Mesendoderm (in vitro differentiated cells): ENCODE measurements around the gene DLG2.
"Not testable (repeated sequence)": the region's sequence is repeated elsewhere in the genome, so short reads cannot be mapped to it uniquely, and the experiment has no call there.

ENCODE experiments used
- DNase-seq: peaks from one replicate; pipeline ENCODE4 v3.0.0; 2013
- H2AK5ac ChIP-seq: 2 replicates; pipeline ENCODE4 v1.6.1; 2013; ENCODE audit warnings: low read length, inconsistent platforms
- H2BK120ac ChIP-seq: 2 replicates; pipeline ENCODE4 v1.6.1; 2013; ENCODE audit warnings: low read depth, mild to moderate bottlenecking, low read length, moderate library complexity, mixed read lengths
- H2BK15ac ChIP-seq: replicated peaks from 2 replicates; pipeline ENCODE4 v1.6.1; 2013; ENCODE audit warnings: low read depth, mild to moderate bottlenecking, moderate library complexity
- H2BK5ac ChIP-seq: 2 replicates; pipeline ENCODE4 v1.6.1; 2013; ENCODE audit warnings: low read length, inconsistent platforms
- H3K18ac ChIP-seq: 2 replicates; pipeline ENCODE4 v1.6.1; 2013; ENCODE audit warnings: mild to moderate bottlenecking, low read length, mixed read lengths
- H3K23ac ChIP-seq: one replicate; pipeline ENCODE4 v1.6.1; 2013; ENCODE audit warnings: low read length
- H3K27ac ChIP-seq: 2 replicates; pipeline ENCODE4 v1.5.1; 2013; ENCODE audit warnings: low read depth, mild to moderate bottlenecking, inconsistent platforms, low read length, moderate library complexity
- H3K27me3 ChIP-seq: 2 replicates; pipeline ENCODE4 v1.6.1; 2013; ENCODE audit warnings: low read length, control low read depth, mild to moderate bottlenecking, inconsistent platforms; ENCODE audit not compliant: insufficient read depth, poor library complexity
- H3K36me3 ChIP-seq: 2 replicates; pipeline ENCODE4 v1.6.1; 2013; ENCODE audit warnings: low read length, inconsistent platforms; ENCODE audit not compliant: control insufficient read depth, insufficient read depth
- H3K4ac ChIP-seq: one replicate; pipeline ENCODE4 v1.6.1; 2013; ENCODE audit warnings: low read depth, mild to moderate bottlenecking, low read length, moderate library complexity
- H3K4me1 ChIP-seq: 2 replicates; pipeline ENCODE4 v1.6.1; 2013; ENCODE audit warnings: low read depth, low read length, inconsistent platforms; ENCODE audit not compliant: control insufficient read depth
- H3K4me2 ChIP-seq: 2 replicates; pipeline ENCODE4 v1.6.1; 2013; ENCODE audit warnings: low read length
- H3K4me3 ChIP-seq: 2 replicates; pipeline ENCODE4 v1.5.1; 2013; ENCODE audit warnings: mild to moderate bottlenecking, low read length
- H3K56ac ChIP-seq: one replicate; pipeline ENCODE4 v1.6.1; 2013; ENCODE audit warnings: low read length
- H3K79me1 ChIP-seq: 2 replicates; pipeline ENCODE4 v1.6.1; 2013; ENCODE audit warnings: low read length, inconsistent platforms
- H3K79me2 ChIP-seq: 2 replicates; pipeline ENCODE4 v1.6.1; 2013; ENCODE audit warnings: mild to moderate bottlenecking, low read length; ENCODE audit not compliant: control insufficient read depth, insufficient read depth
- H3K9ac ChIP-seq: 2 replicates; pipeline ENCODE4 v1.6.1; 2013; ENCODE audit warnings: low read length, inconsistent platforms
- H4K5ac ChIP-seq: one replicate; pipeline ENCODE4 v1.6.1; 2013; ENCODE audit warnings: low read length
- H4K8ac ChIP-seq: one replicate; pipeline ENCODE4 v1.6.1; 2013; ENCODE audit warnings: low read depth, mild to moderate bottlenecking, control low read depth, low read length, moderate library complexity
- WGBS: extraction: QIAGEN DNeasy Blood & Tissue Kit; methylation state at CpG from one replicate; pipeline ENCODE4 v1.1.7; 2013; ENCODE audit warnings: low lambda C conversion rate, missing lambda C conversion rate; ENCODE audit not compliant: insufficient coverage; ENCODE audit errors: extremely low coverage; 5-methylcytosine and 5-hydroxymethylcytosine counted together

DLG2 gene

DNA sequence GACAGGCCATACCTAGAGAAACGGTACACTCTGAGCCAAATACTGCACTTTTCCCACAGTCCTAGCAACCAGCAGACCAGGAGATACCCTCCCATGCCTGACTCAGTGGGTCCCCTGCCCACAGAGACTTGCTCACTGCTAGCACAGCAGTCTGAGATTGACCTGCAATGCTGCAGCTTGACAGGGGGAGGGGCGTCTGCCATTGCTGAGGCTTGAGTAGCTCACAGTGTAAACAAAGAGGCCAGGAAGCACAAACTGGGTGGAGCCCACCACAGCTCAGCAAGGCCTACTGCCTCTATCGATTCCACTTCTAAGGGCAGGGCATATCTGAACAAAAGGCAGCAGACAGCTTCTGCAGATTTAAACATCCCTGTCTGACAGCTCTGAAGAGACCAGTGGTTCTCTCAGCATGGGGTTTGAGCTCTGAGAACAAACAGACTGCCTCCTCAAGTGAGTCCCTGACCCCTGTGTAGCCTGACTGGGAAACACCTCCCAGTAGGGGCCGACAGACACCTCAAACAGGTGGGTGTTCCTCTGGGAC lies 231.6 kb downstream of the DLG2 start:
- H3K79me2 ChIP-seq, H2AK5ac ChIP-seq, H3K27ac ChIP-seq, H3K4ac ChIP-seq, H3K79me1 ChIP-seq, H3K18ac ChIP-seq, H3K27me3 ChIP-seq, H3K36me3 ChIP-seq, H4K8ac ChIP-seq, H3K4me2 ChIP-seq, H4K5ac ChIP-seq, H3K4me3 ChIP-seq, H2BK120ac ChIP-seq, H3K4me1 ChIP-seq, H2BK15ac ChIP-seq, H3K9ac ChIP-seq, H3K23ac ChIP-seq, H2BK5ac ChIP-seq: not testable (repeated sequence)
- peak; percentile 66 for DNase-seq
- no CpG with 5 or more reads among the region's 4 CpGs for WGBS
- peak overlapping the region; percentile 10 for H3K56ac ChIP-seq

DNA sequence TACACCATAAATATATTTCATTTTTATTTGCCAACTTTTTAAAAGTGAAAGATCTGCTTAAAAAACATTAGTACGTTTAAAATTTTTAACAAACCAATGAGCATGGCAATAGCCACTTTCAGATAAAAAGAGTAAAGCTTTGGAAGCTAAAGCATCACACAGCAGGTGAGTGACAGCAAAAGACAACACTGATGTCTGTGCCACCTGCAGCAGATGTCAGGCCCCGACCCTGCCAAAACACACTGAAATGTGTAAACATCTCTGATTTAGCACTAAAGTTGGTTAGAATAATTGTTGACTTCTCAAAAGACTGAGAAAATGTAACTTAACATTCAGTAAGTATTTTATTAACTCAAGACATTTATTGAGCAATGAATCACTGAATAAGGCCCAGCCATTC lies 232.9 kb downstream of the DLG2 start:
- WGBS, result no CpG with 5 or more reads among the region's 2 CpGs
- H3K4me1 ChIP-seq, result no peaks in the 10 kb centered on the region

DNA sequence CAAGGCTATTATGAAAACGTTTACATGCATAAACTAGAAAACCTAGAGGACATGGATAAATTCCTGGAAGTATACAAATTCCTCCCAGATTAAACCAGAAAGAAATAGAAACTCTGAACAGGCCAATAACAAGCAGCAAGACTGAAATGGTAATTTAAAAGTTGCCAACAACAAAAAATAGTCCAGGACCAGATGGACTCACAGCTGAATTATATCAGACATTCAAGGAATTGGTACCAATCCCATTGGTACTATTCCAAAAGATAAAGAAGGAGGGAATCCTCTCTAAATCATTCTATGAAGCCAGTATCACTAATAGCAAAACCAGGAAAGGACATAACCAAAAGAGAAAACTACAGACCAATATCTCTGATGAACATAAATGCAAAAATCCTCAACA lies 236.0 kb downstream of the DLG2 start:
- no peak overlapping the region for H3K4me3 ChIP-seq
- H3K4me1 ChIP-seq, result no peaks in the 10 kb centered on the region
- no peak overlapping the region for H3K18ac ChIP-seq
- no peak overlapping the region for H4K5ac ChIP-seq
- H3K27me3 ChIP-seq, result no peaks in the 10 kb centered on the region
- H3K4me2 ChIP-seq, result no peak overlapping the region
- no peak overlapping the region for H3K27ac ChIP-seq
- no peak overlapping the region for H3K23ac ChIP-seq
- no peaks in the 10 kb centered on the region for H3K79me1 ChIP-seq
- no peak overlapping the region for H3K56ac ChIP-seq
- no peak overlapping the region for H4K8ac ChIP-seq
- no peak overlapping the region for H3K4ac ChIP-seq
- H3K36me3 ChIP-seq, result no peaks in the 10 kb centered on the region
- no peak overlapping the region for H2BK120ac ChIP-seq
- no peak overlapping the region for H2BK15ac ChIP-seq
- DNase-seq, result no peak
- H3K9ac ChIP-seq, result no peak overlapping the region
- no peaks in the 10 kb centered on the region for H3K79me2 ChIP-seq
- WGBS, result no CpG with 5 or more reads among the region's 1 CpG
- H2BK5ac ChIP-seq, result no peak overlapping the region
- H2AK5ac ChIP-seq, result no peak overlapping the region

More for the DNA sequence above, 232.9 kb downstream of the DLG2 start:
- Histone ChIP-seq H2AK5ac (no peak overlapping the region), H3K18ac (no peak overlapping the region), H3K79me1 (no peaks in the 10 kb centered on the region), H4K8ac (no peak overlapping the region), H2BK15ac (no peak overlapping the region), H3K79me2 (no peaks in the 10 kb centered on the region), H3K9ac (no peak overlapping the region), H3K36me3 (no peaks in the 10 kb centered on the region), H3K56ac (no peak overlapping the region), H3K4ac (no peak overlapping the region), H2BK5ac (no peak overlapping the region), H2BK120ac (no peak overlapping the region), H4K5ac (no peak overlapping the region), H3K27ac (no peak overlapping the region), H3K23ac (no peak overlapping the region), H3K4me2 (no peak overlapping the region), H3K27me3 (no peaks in the 10 kb centered on the region), H3K4me3 (no peak overlapping the region)
- DNase-seq, result no peak

DNA sequence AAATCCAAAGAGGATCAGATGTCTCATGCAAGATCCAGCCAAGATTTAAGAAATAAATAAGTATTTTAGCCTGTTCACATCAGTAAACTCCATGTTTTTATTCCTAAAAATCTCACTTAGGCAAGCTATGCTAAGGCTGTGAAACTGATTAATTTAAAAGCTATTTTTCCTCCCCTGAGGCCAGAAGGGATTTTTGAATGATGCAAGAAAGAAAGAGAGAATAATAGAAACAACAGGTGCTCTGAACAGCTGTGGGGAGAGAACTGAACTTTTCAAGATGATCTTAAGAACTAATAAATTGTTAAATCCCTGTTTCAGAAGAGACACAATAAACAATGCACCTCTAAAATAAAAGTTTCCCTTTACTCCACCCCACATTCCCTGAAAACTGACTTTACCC lies 241.6 kb downstream of the DLG2 start:
- Histone ChIP-seq H3K18ac (no peak overlapping the region), H4K8ac (no peak overlapping the region), H3K27ac (no peak overlapping the region), H3K79me1 (no peaks in the 10 kb centered on the region), H3K9ac (no peak overlapping the region), H2BK15ac (no peak overlapping the region), H3K27me3 (no peaks in the 10 kb centered on the region), H2BK5ac (no peak overlapping the region), H2AK5ac (no peak overlapping the region), H3K4me1 (no peaks in the 10 kb centered on the region), H4K5ac (no peak overlapping the region), H3K36me3 (no peaks in the 10 kb centered on the region), H3K23ac (no peak overlapping the region), H3K4me3 (no peak overlapping the region), H2BK120ac (no peak overlapping the region), H3K79me2 (no peaks in the 10 kb centered on the region), H3K56ac (no peak overlapping the region), H3K4ac (no peak overlapping the region), H3K4me2 (no peak overlapping the region)
- DNase-seq, result no peak

DNA sequence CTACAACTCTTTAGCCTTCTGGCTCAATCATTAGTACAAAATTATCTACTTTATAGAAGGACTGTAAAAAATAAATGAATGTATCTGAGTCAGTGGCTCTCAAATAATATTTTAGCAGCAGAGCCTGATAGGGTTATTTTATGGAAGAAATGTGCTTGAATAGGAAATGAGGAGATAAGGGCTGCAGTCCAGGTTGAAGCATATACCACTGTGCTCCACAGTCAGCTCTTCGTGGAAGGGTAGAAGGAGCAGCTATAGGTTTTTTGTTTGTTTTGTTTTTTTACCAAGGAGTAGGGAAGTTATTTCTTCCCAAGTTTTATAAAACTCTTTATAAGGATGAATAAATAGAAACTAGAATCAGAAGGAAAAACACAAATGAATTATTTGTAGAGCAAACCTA lies 242.0 kb downstream of the DLG2 start:
- no peak overlapping the region for H4K8ac ChIP-seq
- H3K9ac ChIP-seq, result no peak overlapping the region
- no peak overlapping the region for H3K18ac ChIP-seq
- no peaks in the 10 kb centered on the region for H3K79me1 ChIP-seq
- no peak overlapping the region for H3K27ac ChIP-seq
- no peak for DNase-seq
- no peak overlapping the region for H2BK5ac ChIP-seq
- H3K4ac ChIP-seq, result no peak overlapping the region
- no peak overlapping the region for H3K4me3 ChIP-seq
- H2BK120ac ChIP-seq, result no peak overlapping the region
- H3K4me2 ChIP-seq, result no peak overlapping the region
- no peaks in the 10 kb centered on the region for H3K4me1 ChIP-seq
- H2BK15ac ChIP-seq, result no peak overlapping the region
- WGBS, result no CpG with 5 or more reads among the region's 1 CpG
- H2AK5ac ChIP-seq, result no peak overlapping the region
- H3K56ac ChIP-seq, result no peak overlapping the region
- no peak overlapping the region for H3K23ac ChIP-seq
- H3K79me2 ChIP-seq, result no peaks in the 10 kb centered on the region
- H3K27me3 ChIP-seq, result no peaks in the 10 kb centered on the region
- H4K5ac ChIP-seq, result no peak overlapping the region
- no peaks in the 10 kb centered on the region for H3K36me3 ChIP-seq

DNA sequence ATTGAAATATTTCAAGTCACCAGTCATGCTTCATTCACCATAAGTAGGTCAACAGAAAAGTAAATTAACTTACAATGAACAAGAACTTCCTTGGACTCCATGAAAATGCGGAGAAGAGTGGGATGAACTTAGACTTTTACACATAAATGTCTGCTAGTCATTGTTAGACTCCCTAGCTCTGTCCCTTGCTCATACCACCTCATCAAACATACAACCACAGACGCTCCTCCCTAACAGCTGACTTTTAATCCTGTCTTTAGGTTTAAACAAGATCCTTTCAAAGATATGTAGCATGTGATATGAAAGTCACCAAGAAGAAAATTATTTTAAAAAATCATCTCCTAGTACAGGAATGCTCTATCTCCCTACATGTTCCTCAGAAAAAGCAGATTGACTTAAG lies 248.1 kb downstream of the DLG2 start:
- no peak overlapping the region for H3K9ac ChIP-seq
- no peak overlapping the region for H2BK15ac ChIP-seq
- no peak overlapping the region for H3K4me2 ChIP-seq
- H3K4ac ChIP-seq, result no peak overlapping the region
- H2BK5ac ChIP-seq, result no peak overlapping the region
- WGBS, result no CpG with 5 or more reads among the region's 2 CpGs
- no peak overlapping the region for H4K5ac ChIP-seq
- no peak overlapping the region for H4K8ac ChIP-seq
- DNase-seq, result no peak
- no peak overlapping the region for H3K56ac ChIP-seq
- H2BK120ac ChIP-seq, result no peak overlapping the region
- no peak overlapping the region for H3K23ac ChIP-seq
- H3K4me1 ChIP-seq, result no peaks in the 10 kb centered on the region
- no peaks in the 10 kb centered on the region for H3K79me2 ChIP-seq
- H3K79me1 ChIP-seq, result no peaks in the 10 kb centered on the region
- H3K36me3 ChIP-seq, result no peaks in the 10 kb centered on the region
- no peaks in the 10 kb centered on the region for H3K27me3 ChIP-seq
- H2AK5ac ChIP-seq, result no peak overlapping the region
- H3K27ac ChIP-seq, result no peak overlapping the region
- H3K4me3 ChIP-seq, result no peak overlapping the region
- no peak overlapping the region for H3K18ac ChIP-seq
